ENCODE data around the gene ADGB.

The ADGB gene

GRCh38 chr6:146860583-146860982 is 261.8 kb downstream of the ADGB start:
- peaks cover 7% of the 10 kb centered on the region for H3K4me1 ChIP-seq (ENCODE audit: control insufficient read depth, insufficient read depth, low read length, unreplicated experiment)
- no peaks in the 10 kb centered on the region for H3K79me2 ChIP-seq (ENCODE audit: control insufficient read depth, insufficient read depth, low read length, unreplicated experiment)
- H3K4me3 ChIP-seq (ENCODE audit: low read depth, low read length) = no peak overlapping the region
- no peak overlapping the region for H3K27ac ChIP-seq (ENCODE audit: low read depth, low read length)
- no peak overlapping the region for H2AFZ ChIP-seq (ENCODE audit: low read length, unreplicated experiment)
- H3K27me3 ChIP-seq (ENCODE audit: insufficient read depth, low read length) = no peaks in the 10 kb centered on the region
- no peaks in the 10 kb centered on the region for H3K36me3 ChIP-seq (ENCODE audit: insufficient read depth, low read length)

GRCh38 chr6:146861029-146861563 is 262.3 kb downstream of the ADGB start:
- no peaks in the 10 kb centered on the region for H3K27me3 ChIP-seq (ENCODE audit: insufficient read depth, low read length)
- no peak overlapping the region for H2AFZ ChIP-seq (ENCODE audit: low read length, unreplicated experiment)
- no peaks in the 10 kb centered on the region for H3K79me2 ChIP-seq (ENCODE audit: control insufficient read depth, insufficient read depth, low read length, unreplicated experiment)
- no peaks in the 10 kb centered on the region for H3K36me3 ChIP-seq (ENCODE audit: insufficient read depth, low read length)
- H3K27ac ChIP-seq (ENCODE audit: low read depth, low read length) = no peak overlapping the region
- peaks cover 7% of the 10 kb centered on the region for H3K4me1 ChIP-seq (ENCODE audit: control insufficient read depth, insufficient read depth, low read length, unreplicated experiment)
- H3K4me3 ChIP-seq (ENCODE audit: low read depth, low read length) = no peak overlapping the region

GRCh38 chr6:146861716-146862115 is 262.9 kb downstream of the ADGB start:
- peaks cover 7% of the 10 kb centered on the region for H3K4me1 ChIP-seq (ENCODE audit: control insufficient read depth, insufficient read depth, low read length, unreplicated experiment)
- H3K79me2 ChIP-seq (ENCODE audit: control insufficient read depth, insufficient read depth, low read length, unreplicated experiment) = no peaks in the 10 kb centered on the region
- no peaks in the 10 kb centered on the region for H3K36me3 ChIP-seq (ENCODE audit: insufficient read depth, low read length)
- no peaks in the 10 kb centered on the region for H3K27me3 ChIP-seq (ENCODE audit: insufficient read depth, low read length)
- H3K4me3 ChIP-seq (ENCODE audit: low read depth, low read length) = no peak overlapping the region
- H2AFZ ChIP-seq (ENCODE audit: low read length, unreplicated experiment) = no peak overlapping the region
- no peak overlapping the region for H3K27ac ChIP-seq (ENCODE audit: low read depth, low read length)

GRCh38 chr6:146862508-146862919 is 263.7 kb downstream of the ADGB start:
- Histone ChIP-seq H3K27ac (ENCODE audit: low read depth, low read length) (no peak overlapping the region), H3K4me3 (ENCODE audit: low read depth, low read length) (no peak overlapping the region), H3K79me2 (ENCODE audit: control insufficient read depth, insufficient read depth, low read length, unreplicated experiment) (no peaks in the 10 kb centered on the region), H2AFZ (ENCODE audit: low read length, unreplicated experiment) (no peak overlapping the region), H3K4me1 (ENCODE audit: control insufficient read depth, insufficient read depth, low read length, unreplicated experiment) (peaks cover 7% of the 10 kb centered on the region), H3K36me3 (ENCODE audit: insufficient read depth, low read length) (no peaks in the 10 kb centered on the region), H3K27me3 (ENCODE audit: insufficient read depth, low read length) (no peaks in the 10 kb centered on the region)

GRCh38 chr6:146864300-146864699 is 265.5 kb downstream of the ADGB start:
- no peak overlapping the region for H2AFZ ChIP-seq (ENCODE audit: low read length, unreplicated experiment)
- no peaks in the 10 kb centered on the region for H3K27me3 ChIP-seq (ENCODE audit: insufficient read depth, low read length)
- no peak overlapping the region for H3K27ac ChIP-seq (ENCODE audit: low read depth, low read length)
- H3K36me3 ChIP-seq (ENCODE audit: insufficient read depth, low read length) = no peaks in the 10 kb centered on the region
- no peak overlapping the region for H3K4me3 ChIP-seq (ENCODE audit: low read depth, low read length)
- no peaks in the 10 kb centered on the region for H3K4me1 ChIP-seq (ENCODE audit: control insufficient read depth, insufficient read depth, low read length, unreplicated experiment)
- no peaks in the 10 kb centered on the region for H3K79me2 ChIP-seq (ENCODE audit: control insufficient read depth, insufficient read depth, low read length, unreplicated experiment)

- no peak overlapping the region for H3K27ac ChIP-seq (ENCODE audit: low read depth, low read length)
- H3K79me2 ChIP-seq (ENCODE audit: control insufficient read depth, insufficient read depth, low read length, unreplicated experiment) = no peaks in the 10 kb centered on the region
- no peaks in the 10 kb centered on the region for H3K27me3 ChIP-seq (ENCODE audit: insufficient read depth, low read length)
- H3K4me3 ChIP-seq (ENCODE audit: low read depth, low read length) = no peak overlapping the region
- H3K4me1 ChIP-seq (ENCODE audit: control insufficient read depth, insufficient read depth, low read length, unreplicated experiment) = no peaks in the 10 kb centered on the region
- no peaks in the 10 kb centered on the region for H3K36me3 ChIP-seq (ENCODE audit: insufficient read depth, low read length)
- H2AFZ ChIP-seq (ENCODE audit: low read length, unreplicated experiment) = no peak overlapping the region
Observed at GRCh38 chr6:146864885-146865284, 266.1 kb downstream of the ADGB start.
